SIG-M5 (cell line): ENCODE data around the gene HEPACAM2.
A peak's percentile ranks its signal among the peaks of the same experiment; 100 is the strongest.

Experiments
- DNase-seq: peaks from one replicate; lab custom pipeline; 2025; lab: John Stamatoyannopoulos, UW

The HEPACAM2 gene

GRCh38 chr7:93202594-93203250 lies 23.5 kb downstream of the HEPACAM2 start:
- no peak for DNase-seq

- DNase-seq, result no peak
Observed at GRCh38 chr7:93198472-93198871, 27.8 kb downstream of the HEPACAM2 start.

GRCh38 chr7:93196336-93196735 lies 29.9 kb downstream of the HEPACAM2 start:
- DNase-seq, result no peak

GRCh38 chr7:93194386-93194785 lies 31.9 kb downstream of the HEPACAM2 start:
- DNase-seq, result no peak

- DNase-seq, result no peak
Observed at GRCh38 chr7:93188870-93189634, 37.2 kb downstream of the HEPACAM2 start.

GRCh38 chr7:93185303-93186027 lies 40.8 kb downstream of the HEPACAM2 start:
- DNase-seq, result no peak

- DNase-seq, result no peak
Observed at GRCh38 chr7:93179173-93179572, 47.1 kb downstream of the HEPACAM2 start.

- no peak for DNase-seq
Observed at GRCh38 chr7:93178213-93178612, 48.1 kb downstream of the HEPACAM2 start.

- no peak for DNase-seq
Observed at GRCh38 chr7:93176992-93177580, 49.2 kb downstream of the HEPACAM2 start.

- DNase-seq, result no peak
Observed at GRCh38 chr7:93175219-93175618, 51.0 kb downstream of the HEPACAM2 start.

- no peak for DNase-seq
Observed at GRCh38 chr7:93172683-93173082, 53.6 kb downstream of the HEPACAM2 start.

GRCh38 chr7:93171606-93172226 lies 54.6 kb downstream of the HEPACAM2 start:
- no peak for DNase-seq

- no peak for DNase-seq
Observed at GRCh38 chr7:93165447-93165846, 60.8 kb downstream of the HEPACAM2 start.

GRCh38 chr7:93164766-93165165 lies 61.5 kb downstream of the HEPACAM2 start:
- DNase-seq, result no peak

GRCh38 chr7:93161181-93161762 lies 65.0 kb downstream of the HEPACAM2 start:
- no peak for DNase-seq

GRCh38 chr7:93160410-93160809 lies 65.9 kb downstream of the HEPACAM2 start:
- DNase-seq, result no peak

- DNase-seq, result no peak
Observed at GRCh38 chr7:93159490-93159889, 66.8 kb downstream of the HEPACAM2 start.

GRCh38 chr7:93156884-93157283 lies 69.4 kb downstream of the HEPACAM2 start:
- no peak for DNase-seq

GRCh38 chr7:93150200-93150835 lies 76.0 kb downstream of the HEPACAM2 start:
- no peak for DNase-seq

- DNase-seq, result no peak
Observed at GRCh38 chr7:93148727-93149126, 77.5 kb downstream of the HEPACAM2 start.

GRCh38 chr7:93148144-93148543 lies 78.1 kb downstream of the HEPACAM2 start, which contains the start of gene SAMD9L:
Gene SAMD9L, minus strand, starts transcription at chr7:93148385. Its CDS starts 12,414 bp downstream, at chr7:93135971.
- DNase-seq, result peak; percentile 44
